Suprapubic skin (tissue), 4 donors: Measurements from ENCODE around the gene ST6GAL1. TPM values are rescaled to one million over a fixed set of nuclear protein-coding genes. Genes with fewer than 3 reads are reported as not detected.

ENCODE experiments used
- DNase-seq, 2 donors: peaks; one replicate each; pipeline ENCODE4 v3.0.0-alpha.2; 2019; ENCODE audit warnings: low spot score in 2 of 2
- H3K27ac ChIP-seq: fragments of 200-600 bp; sonication (generic); one replicate; pipeline ENCODE4 v1.5.1; 2019
- H3K27me3 ChIP-seq: fragments of 200-600 bp; sonication (generic); one replicate; pipeline ENCODE4 v1.5.1; 2019
- H3K36me3 ChIP-seq: fragments of 200-600 bp; sonication (generic); one replicate; pipeline ENCODE4 v1.5.1; 2019
- H3K4me1 ChIP-seq: fragments of 200-600 bp; sonication (generic); one replicate; pipeline ENCODE4 v1.5.1; 2019
- H3K4me3 ChIP-seq: fragments of 200-600 bp; sonication (generic); one replicate; pipeline ENCODE4 v1.5.1; 2019; ENCODE audit warnings: mild to moderate bottlenecking
- H3K9me3 ChIP-seq: fragments of 200-600 bp; sonication (generic); one replicate; pipeline ENCODE4 v1.5.1; 2019
- EP300 ChIP-seq: sonication (generic); formaldehyde crosslinking; IDR thresholded peaks from one replicate; pipeline ENCODE4 v1.6.1; 2017; ENCODE audit warnings: antibody characterized with exemption
- POLR2A ChIP-seq, 2 donors: fragments of 450-650 bp; IDR thresholded peaks; one replicate each; pipeline ENCODE4 v1.6.1; 2017; ENCODE audit warnings: antibody characterized with exemption in 2 of 2, mild to moderate bottlenecking in 2 of 2, moderate library complexity in 2 of 2
- POLR2AphosphoS5 ChIP-seq, 3 donors: sonication (generic); formaldehyde crosslinking; IDR thresholded peaks; one replicate each; pipeline ENCODE4 v1.6.1; 2017; ENCODE audit warnings: antibody characterized with exemption in 3 of 3
- WGBS: methylation state at CpG from one replicate; pipeline ENCODE4 v1.1.5; 2018; 5-methylcytosine and 5-hydroxymethylcytosine counted together
- total RNA-seq, 4 donors: library from RNA; depleted of rRNA; stranded (reverse); fragments of >200 nt; gene quantifications; one replicate each; pipeline ENCODE4 v1.1.0, GENCODE V29; 2016
- TF ChIP-seq, protein P1 (sequence below), 2 donors: fragments of 200-600 bp in 1 of 2; fragments of 450-650 bp in 1 of 2; sonication (generic) in 1 of 2; IDR thresholded peaks; one replicate each; pipeline ENCODE4 v1.5.1; 2016 to 2019; ENCODE audit warnings: antibody characterized with exemption in 2 of 2, mild to moderate bottlenecking in 1 of 2, moderate library complexity in 1 of 2

Gene ST6GAL1
- total RNA-seq, 4 donors from 2014 or later: 23.9 to 42.2 (median 31.9) TPM

DNA sequence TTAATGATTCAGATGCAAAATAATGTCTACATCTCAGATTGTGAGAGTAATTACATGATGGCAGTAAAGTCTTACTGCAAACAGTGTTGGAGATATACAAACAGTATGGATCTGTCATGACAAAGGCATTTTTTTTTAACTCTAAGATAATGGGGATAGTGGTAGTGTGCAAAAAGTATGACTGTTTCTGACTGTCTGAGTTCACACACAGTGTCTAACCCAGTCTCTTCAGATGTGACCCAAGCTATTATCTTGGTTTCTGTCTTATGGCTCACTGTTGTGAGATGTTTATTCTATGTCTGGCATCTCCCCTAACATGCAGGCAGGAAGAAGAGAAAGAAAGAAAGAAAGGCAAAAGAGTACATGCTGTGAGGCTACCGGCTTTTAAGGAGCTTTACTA is 191.9 kb downstream of the ST6GAL1 start:
- Histone ChIP-seq H3K9me3 (no peaks in the 10 kb centered on the region), H3K36me3 (peaks cover 8% of the 10 kb centered on the region), H3K27ac (no peak overlapping the region), H3K27me3 (no peaks in the 10 kb centered on the region), H3K4me3 (no peak overlapping the region), H3K4me1 (no peaks in the 10 kb centered on the region)
- 100% methylated on average over 1 of the region's 1 CpG for WGBS
- DNase-seq: no peak
- no peak for TF ChIP-seq EP300
- TF ChIP-seq POLR2AphosphoS5 (IDR thresholded peaks at IDR 0.05): no peak
- TF ChIP-seq POLR2A (IDR thresholded peaks at IDR 0.05): no peak
- TF ChIP-seq, protein P1, sequence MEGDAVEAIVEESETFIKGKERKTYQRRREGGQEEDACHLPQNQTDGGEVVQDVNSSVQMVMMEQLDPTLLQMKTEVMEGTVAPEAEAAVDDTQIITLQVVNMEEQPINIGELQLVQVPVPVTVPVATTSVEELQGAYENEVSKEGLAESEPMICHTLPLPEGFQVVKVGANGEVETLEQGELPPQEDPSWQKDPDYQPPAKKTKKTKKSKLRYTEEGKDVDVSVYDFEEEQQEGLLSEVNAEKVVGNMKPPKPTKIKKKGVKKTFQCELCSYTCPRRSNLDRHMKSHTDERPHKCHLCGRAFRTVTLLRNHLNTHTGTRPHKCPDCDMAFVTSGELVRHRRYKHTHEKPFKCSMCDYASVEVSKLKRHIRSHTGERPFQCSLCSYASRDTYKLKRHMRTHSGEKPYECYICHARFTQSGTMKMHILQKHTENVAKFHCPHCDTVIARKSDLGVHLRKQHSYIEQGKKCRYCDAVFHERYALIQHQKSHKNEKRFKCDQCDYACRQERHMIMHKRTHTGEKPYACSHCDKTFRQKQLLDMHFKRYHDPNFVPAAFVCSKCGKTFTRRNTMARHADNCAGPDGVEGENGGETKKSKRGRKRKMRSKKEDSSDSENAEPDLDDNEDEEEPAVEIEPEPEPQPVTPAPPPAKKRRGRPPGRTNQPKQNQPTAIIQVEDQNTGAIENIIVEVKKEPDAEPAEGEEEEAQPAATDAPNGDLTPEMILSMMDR (IDR thresholded peaks at IDR 0.05): no peak

DNA sequence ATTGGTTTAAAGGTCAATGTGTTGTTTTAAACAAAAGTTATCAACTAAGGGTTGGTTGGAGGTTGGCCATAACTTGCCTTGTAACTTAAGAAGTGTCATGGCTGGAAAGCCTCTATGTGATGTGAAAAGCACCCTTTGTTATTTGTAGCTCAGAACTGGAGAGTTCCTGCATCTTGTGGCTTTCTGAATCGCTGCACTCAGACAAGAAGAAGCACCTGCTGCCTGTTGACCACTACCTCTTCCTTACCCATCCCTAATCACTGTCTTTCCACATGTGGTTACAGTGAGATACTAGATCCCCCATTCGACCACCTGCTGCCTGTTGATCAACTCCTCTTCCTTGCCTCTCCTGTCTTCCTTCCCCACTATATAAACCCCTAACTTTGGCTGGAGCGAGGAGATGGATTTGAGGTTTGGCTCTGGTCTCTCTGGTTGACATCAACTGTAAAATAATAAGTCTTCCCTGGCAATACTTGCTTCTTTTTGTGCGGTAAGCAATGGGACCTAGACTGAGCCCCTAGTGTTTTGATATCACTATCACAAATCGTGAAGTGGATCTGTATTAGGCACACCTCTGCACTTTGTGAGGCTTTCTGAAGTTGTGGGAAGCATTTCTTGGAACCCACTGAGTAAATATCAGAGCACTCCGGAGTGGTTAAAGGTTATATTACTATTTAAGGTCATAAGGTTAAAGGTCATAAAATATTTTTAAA is 195.1 kb downstream of the ST6GAL1 start:
- peaks cover 3% of the 10 kb centered on the region for H3K4me1 ChIP-seq
- peaks cover 6% of the 10 kb centered on the region for H3K36me3 ChIP-seq
- no peak overlapping the region for H3K4me3 ChIP-seq
- no peaks in the 10 kb centered on the region for H3K27me3 ChIP-seq
- DNase-seq: no peak
- WGBS: 80% methylated on average over 6 of the region's 6 CpGs
- no peaks in the 10 kb centered on the region for H3K9me3 ChIP-seq
- TF ChIP-seq POLR2A (IDR thresholded peaks at IDR 0.05) (no peak), EP300 (no peak), POLR2AphosphoS5 (IDR thresholded peaks at IDR 0.05) (no peak)
- TF ChIP-seq, protein P1 (IDR thresholded peaks at IDR 0.05): no peak
- H3K27ac ChIP-seq: no peak overlapping the region

Other genes with a start within 250 kb of the ST6GAL1 start
- gene KNG1, start 213.2 kb upstream of the ST6GAL1 start, total RNA-seq: 1 to 10 TPM in 1 of 4 donors, under 1 TPM in 1, not detected in 2; 0.44 to 1.9 TPM
- gene EIF4A2, start 146.9 kb upstream of the ST6GAL1 start, total RNA-seq: 100 to 1,000 TPM; 209 to 410 (median 291) TPM
- 10 to 100 TPM in 3 of 4 donors, 1 to 10 TPM in 1; 9.6 to 22.3 (median 15.8) TPM for gene RFC4, start 124.0 kb upstream of the ST6GAL1 start, total RNA-seq
- 10 to 100 TPM; 10.7 to 21.6 (median 19.7) TPM for gene ADIPOQ, start 87.8 kb upstream of the ST6GAL1 start, total RNA-seq
- 10 to 100 TPM in 3 of 4 donors, 1 to 10 TPM in 1; 7.1 to 12.2 (median 11.0) TPM for gene RPL39L, start 209.0 kb downstream of the ST6GAL1 start, total RNA-seq